Measurements from ENCODE around the gene TMEM62. TPM values are rescaled to one million over a fixed set of nuclear protein-coding genes. Genes with fewer than 3 reads are reported as not detected.

The TMEM62 gene
- total RNA-seq, 4 donors from 2014 or later, result 15.8 to 49.2 (median 22.1) TPM

DNA sequence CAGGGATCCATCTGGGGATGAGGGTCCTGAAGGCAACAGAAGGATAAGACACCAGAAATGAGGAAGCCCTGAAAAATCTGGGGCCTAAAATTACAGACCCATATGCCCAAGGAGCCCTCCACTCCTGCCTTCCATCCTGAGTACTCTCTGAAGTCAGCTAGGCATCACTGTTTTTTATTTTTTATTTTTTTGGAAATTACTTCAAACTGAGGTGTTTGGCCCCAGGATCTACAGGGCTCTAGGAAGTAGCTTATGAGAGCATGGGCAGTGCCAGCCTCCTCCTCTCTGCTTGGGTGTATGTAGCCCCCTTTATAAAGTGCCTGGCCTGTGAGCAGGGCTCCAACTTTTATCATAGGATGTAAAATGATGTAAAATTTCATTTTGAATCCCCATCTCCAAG is 79.6 kb downstream of the TMEM62 start:
- intact Hi-C loops (cut with DNase I), result no loop called here
- Histone ChIP-seq H3K36me3 (no peaks in the 10 kb centered on the region), H3K4me1 (no peaks in the 10 kb centered on the region), H3K4me3 (no peak overlapping the region), H3K27me3 (peaks cover 0 to 40% (median 0%) of the 10 kb centered on the region in 4 donors), H3K27ac (no peak overlapping the region), H3K9me3 (no peaks in the 10 kb centered on the region)
- TF ChIP-seq POLR2A (IDR thresholded peaks at IDR 0.05), result no peak
- TF ChIP-seq, protein P1, sequence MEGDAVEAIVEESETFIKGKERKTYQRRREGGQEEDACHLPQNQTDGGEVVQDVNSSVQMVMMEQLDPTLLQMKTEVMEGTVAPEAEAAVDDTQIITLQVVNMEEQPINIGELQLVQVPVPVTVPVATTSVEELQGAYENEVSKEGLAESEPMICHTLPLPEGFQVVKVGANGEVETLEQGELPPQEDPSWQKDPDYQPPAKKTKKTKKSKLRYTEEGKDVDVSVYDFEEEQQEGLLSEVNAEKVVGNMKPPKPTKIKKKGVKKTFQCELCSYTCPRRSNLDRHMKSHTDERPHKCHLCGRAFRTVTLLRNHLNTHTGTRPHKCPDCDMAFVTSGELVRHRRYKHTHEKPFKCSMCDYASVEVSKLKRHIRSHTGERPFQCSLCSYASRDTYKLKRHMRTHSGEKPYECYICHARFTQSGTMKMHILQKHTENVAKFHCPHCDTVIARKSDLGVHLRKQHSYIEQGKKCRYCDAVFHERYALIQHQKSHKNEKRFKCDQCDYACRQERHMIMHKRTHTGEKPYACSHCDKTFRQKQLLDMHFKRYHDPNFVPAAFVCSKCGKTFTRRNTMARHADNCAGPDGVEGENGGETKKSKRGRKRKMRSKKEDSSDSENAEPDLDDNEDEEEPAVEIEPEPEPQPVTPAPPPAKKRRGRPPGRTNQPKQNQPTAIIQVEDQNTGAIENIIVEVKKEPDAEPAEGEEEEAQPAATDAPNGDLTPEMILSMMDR (IDR thresholded peaks at IDR 0.05), result no peak
- no peak for DNase-seq

DNA sequence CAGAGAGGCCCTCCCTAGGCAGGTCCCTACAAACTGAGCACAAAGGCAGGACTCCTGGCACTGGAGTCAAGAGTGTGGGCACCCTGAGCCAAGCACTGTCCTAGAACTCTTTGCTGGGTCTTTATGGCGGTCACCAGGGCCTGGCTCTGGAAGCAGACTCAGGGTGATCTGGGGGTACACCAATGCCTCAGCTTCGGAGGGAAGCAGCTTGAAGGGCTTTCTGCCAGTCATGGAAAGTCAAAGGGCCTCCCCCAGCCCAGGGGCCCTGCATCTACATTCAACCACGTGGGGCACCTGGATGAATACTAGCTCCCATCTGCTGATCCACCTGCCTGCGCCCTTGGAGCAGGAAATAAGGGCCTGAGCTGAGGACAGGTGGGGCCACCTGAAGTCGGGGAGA is 80.1 kb downstream of the TMEM62 start:
- intact Hi-C loops (cut with DNase I), result no loop called here
- 80% methylated on average over 1 to 3 of the region's 5 CpGs for WGBS, 2 donors
- no peak overlapping the region for H3K4me3 ChIP-seq

DNA sequence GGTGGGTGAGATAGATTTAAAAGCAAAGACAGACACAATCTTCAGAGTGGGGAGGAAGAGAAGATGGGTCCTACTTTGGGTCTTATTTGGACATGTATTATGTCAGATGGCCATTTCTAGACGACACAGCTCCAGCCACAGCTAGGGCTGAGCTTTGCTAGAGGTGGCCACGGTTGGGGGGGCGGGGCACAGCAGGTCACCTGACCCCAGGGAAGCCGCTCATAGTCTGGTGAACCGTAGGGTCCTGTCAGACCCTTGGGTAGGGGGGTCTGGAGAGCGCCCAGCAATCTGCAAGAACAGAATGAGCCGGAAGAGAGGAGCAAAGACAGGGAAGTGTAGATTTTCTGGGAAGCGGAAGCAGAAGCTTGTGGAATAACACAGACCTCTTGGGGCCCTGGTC is 80.8 kb downstream of the TMEM62 start:
- H3K4me3 ChIP-seq, result no peak overlapping the region
- 70 to 76% methylated on average over 7 to 8 of the region's 8 CpGs for WGBS, 2 donors
- DNase-seq, result no peak
- intact Hi-C loops (cut with DNase I), result no loop called here
- TF ChIP-seq POLR2A (IDR thresholded peaks at IDR 0.05), result no peak
- TF ChIP-seq, protein P1 (IDR thresholded peaks at IDR 0.05), result no peak
- peaks cover 0 to 28% (median 0%) of the 10 kb centered on the region in 4 donors for H3K27me3 ChIP-seq
- no peak overlapping the region for H3K27ac ChIP-seq
- H3K9me3 ChIP-seq, result no peaks in the 10 kb centered on the region
- H3K36me3 ChIP-seq, result no peaks in the 10 kb centered on the region
- H3K4me1 ChIP-seq, result peaks cover 0 to 6% (median 5%) of the 10 kb centered on the region in 3 donors

More for the DNA sequence above, 80.1 kb downstream of the TMEM62 start:
- Histone ChIP-seq H3K27ac (no peak overlapping the region), H3K36me3 (no peaks in the 10 kb centered on the region), H3K27me3 (peaks cover 0 to 35% (median 0%) of the 10 kb centered on the region in 4 donors), H3K9me3 (no peaks in the 10 kb centered on the region), H3K4me1 (no peaks in the 10 kb centered on the region)
- no peak for DNase-seq
- no peak for TF ChIP-seq POLR2A (IDR thresholded peaks at IDR 0.05)
- TF ChIP-seq, protein P1 (IDR thresholded peaks at IDR 0.05), result no peak

DNA sequence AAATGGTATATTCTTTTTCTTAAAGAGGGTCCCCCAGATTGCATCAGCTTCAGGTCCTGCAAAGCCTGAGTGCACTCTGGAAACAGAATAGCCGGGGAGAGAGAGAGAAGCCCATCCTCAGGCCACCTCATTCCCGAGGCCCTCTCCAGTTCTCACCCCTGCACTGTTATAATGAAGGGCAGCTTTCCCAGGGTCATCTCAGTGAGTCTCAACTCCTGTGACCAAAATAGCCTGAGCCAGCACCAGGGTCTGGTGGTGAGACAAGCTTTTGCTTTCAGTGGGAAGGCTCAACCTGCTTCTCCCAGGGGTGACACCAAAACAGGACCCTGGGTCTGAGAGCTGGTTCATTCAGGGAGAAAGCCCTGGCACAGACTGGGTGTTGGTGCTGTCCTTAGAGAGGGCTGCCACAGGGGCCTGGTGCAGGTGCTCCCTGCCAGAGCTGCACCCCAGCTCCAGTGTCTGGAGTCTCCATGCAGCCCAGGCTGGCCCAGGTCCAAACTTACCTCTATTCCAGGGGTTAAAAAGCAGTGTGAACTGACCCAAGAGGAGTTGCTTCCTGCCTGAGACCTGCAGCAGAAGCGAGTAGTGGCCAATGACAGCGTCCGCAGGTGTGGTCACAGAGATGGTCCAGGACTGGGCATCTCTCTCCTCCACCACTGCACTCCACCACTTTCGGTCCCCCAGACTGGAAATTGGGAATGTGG is 81.4 kb downstream of the TMEM62 start:
- no peaks in the 10 kb centered on the region for H3K9me3 ChIP-seq
- 57 to 95% methylated on average over 2 to 4 of the region's 6 CpGs for WGBS, 2 donors
- DNase-seq, result no peak

DNA sequence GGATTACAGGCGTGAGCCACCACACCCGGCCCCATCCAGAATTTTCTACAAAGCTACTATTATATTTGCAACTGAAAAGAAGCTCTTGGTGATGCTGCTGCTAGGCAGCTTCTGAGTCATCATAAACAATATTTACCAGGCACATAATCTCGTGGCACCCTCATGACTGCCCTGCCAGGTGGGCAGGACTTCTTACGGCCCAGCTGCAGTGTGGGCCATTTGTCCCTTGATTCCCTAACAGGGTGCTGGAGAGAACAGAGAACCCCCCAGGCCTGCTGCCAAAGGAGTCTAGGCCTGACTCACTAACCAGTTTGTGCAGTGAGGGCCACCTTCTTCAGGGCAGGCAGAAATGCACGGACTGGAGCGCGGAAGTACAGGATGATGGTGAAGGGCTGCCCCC is 82.6 kb downstream of the TMEM62 start:
- Histone ChIP-seq H3K27me3 (peaks cover 0 to 25% (median 0%) of the 10 kb centered on the region in 4 donors), H3K4me1 (peaks cover 0 to 14% (median 5%) of the 10 kb centered on the region in 3 donors), H3K4me3 (no peak overlapping the region), H3K27ac (no peak overlapping the region), H3K9me3 (no peaks in the 10 kb centered on the region), H3K36me3 (no peaks in the 10 kb centered on the region)
- TF ChIP-seq, protein P1 (IDR thresholded peaks at IDR 0.05), result no peak
- no peak for TF ChIP-seq POLR2A (IDR thresholded peaks at IDR 0.05)
- intact Hi-C loops (cut with DNase I), result no loop called here
- DNase-seq, result no peak
- 32 to 72% methylated on average over 4 to 7 of the region's 7 CpGs for WGBS, 2 donors

More for the DNA sequence above, 81.4 kb downstream of the TMEM62 start:
- Histone ChIP-seq H3K27ac (no peak overlapping the region), H3K36me3 (no peaks in the 10 kb centered on the region), H3K4me3 (no peak overlapping the region), H3K27me3 (peaks cover 0 to 25% (median 0%) of the 10 kb centered on the region in 4 donors), H3K4me1 (peaks cover 0 to 12% (median 5%) of the 10 kb centered on the region in 3 donors)
- no peak for TF ChIP-seq POLR2A (IDR thresholded peaks at IDR 0.05)
- TF ChIP-seq, protein P1 (IDR thresholded peaks at IDR 0.05), result no peak
- intact Hi-C loops (cut with DNase I), result no loop called here
